GM06990 (cell line): Measurements from ENCODE around the gene ALX4.

ENCODE experiments used
- DNase-seq: peaks from one replicate; pipeline ENCODE4 v3.0.0-alpha.2; 2011; ENCODE audit not compliant: insufficient read length; ENCODE audit errors: extremely low read depth
- H3K27me3 ChIP-seq: replicated peaks from 2 replicates; pipeline ENCODE4 v1.6.0; 2011; ENCODE audit warnings: low read length; ENCODE audit not compliant: control insufficient read depth, insufficient read depth
- H3K36me3 ChIP-seq: 2 replicates; pipeline ENCODE4 v1.5.1; 2011; ENCODE audit warnings: low read length; ENCODE audit not compliant: control insufficient read depth, insufficient read depth
- H3K4me3 ChIP-seq: replicated peaks from 2 replicates; pipeline ENCODE4 v1.5.1; 2011; ENCODE audit warnings: low read depth, mild to moderate bottlenecking, control low read depth, low read length
- CTCF ChIP-seq: IDR thresholded peaks from 2 replicates; pipeline ENCODE4 v1.5.1; 2011; ENCODE audit warnings: low read length, control low read depth, mild to moderate bottlenecking, inconsistent platforms; ENCODE audit not compliant: insufficient read depth, poor library complexity, severe bottlenecking

The ALX4 gene

GRCh38 chr11:44266056-44266780 lies 43.7 kb downstream of the ALX4 start:
- Histone ChIP-seq H3K36me3 (no peaks in the 10 kb centered on the region), H3K27me3 (no peaks in the 10 kb centered on the region; the same call in 1 of the 2 replicates), H3K4me3 (no peak overlapping the region)
- no peak for TF ChIP-seq CTCF
- DNase-seq: no peak

- no peak for DNase-seq
- H3K36me3 ChIP-seq: no peaks in the 10 kb centered on the region
Measured at GRCh38 chr11:44264761-44265160, 45.2 kb downstream of the ALX4 start.

GRCh38 chr11:44264438-44264749 lies 45.5 kb downstream of the ALX4 start:
- no peaks in the 10 kb centered on the region; the same call in 1 of the 2 replicates for H3K27me3 ChIP-seq
- H3K36me3 ChIP-seq: no peaks in the 10 kb centered on the region
- no peak for TF ChIP-seq CTCF
- no peak for DNase-seq
- no peak overlapping the region for H3K4me3 ChIP-seq

More at GRCh38 chr11:44264761-44265160, 45.2 kb downstream of the ALX4 start:
- TF ChIP-seq CTCF: no peak
- Histone ChIP-seq H3K27me3 (no peaks in the 10 kb centered on the region; the same call in 1 of the 2 replicates), H3K4me3 (no peak overlapping the region)

- H3K36me3 ChIP-seq: no peaks in the 10 kb centered on the region
- no peak for TF ChIP-seq CTCF
- DNase-seq: no peak
Measured at GRCh38 chr11:44263738-44264437, 46.1 kb downstream of the ALX4 start.

GRCh38 chr11:44261800-44262591 lies 47.9 kb downstream of the ALX4 start:
- no peaks in the 10 kb centered on the region; the same call in 1 of the 2 replicates for H3K27me3 ChIP-seq
- no peak for TF ChIP-seq CTCF
- DNase-seq: no peak

More at GRCh38 chr11:44263738-44264437, 46.1 kb downstream of the ALX4 start:
- H3K4me3 ChIP-seq: no peak overlapping the region
- no peaks in the 10 kb centered on the region; the same call in 1 of the 2 replicates for H3K27me3 ChIP-seq

More at GRCh38 chr11:44261800-44262591, 47.9 kb downstream of the ALX4 start:
- no peaks in the 10 kb centered on the region for H3K36me3 ChIP-seq
- no peak overlapping the region for H3K4me3 ChIP-seq
